Omental fat pad (tissue), 4 donors: ENCODE results near the gene TEFM. TPM values are rescaled to one million over a fixed set of nuclear protein-coding genes. Genes with fewer than 3 reads are reported as not detected.
A peak's percentile ranks its signal among the peaks of the same experiment; 100 is the strongest.

Experiments
- ATAC-seq: fragments of 150-250 bp; one replicate; pipeline ENCODE4 v1.9.1; 2016; ENCODE audit warnings: mild to moderate bottlenecking, moderate library complexity; ENCODE audit not compliant: low FRiP score
- DNase-seq: peaks from one replicate; pipeline ENCODE4 v3.0.0-alpha.2; 2019; ENCODE audit warnings: low spot score
- CTCF ChIP-seq, 3 donors: fragments of 450-650 bp; IDR thresholded peaks; one replicate each; pipeline ENCODE4 v1.5.1; 2016 to 2017; ENCODE audit warnings: antibody characterized with exemption in 3 of 3, mild to moderate bottlenecking in 3 of 3, moderate library complexity in 2 of 3
- total RNA-seq, 4 donors: library from RNA; depleted of rRNA; stranded (reverse); fragments of >200 nt; gene quantifications; one replicate each; pipeline ENCODE4 v1.1.0, GENCODE V29; 2016

Gene TEFM
- 10 to 100 TPM in 2 of 4 donors, 1 to 10 TPM in 2; 6.3 to 15.4 (median 10.2) TPM for total RNA-seq

- DNase-seq: peak; percentile 64
- TF ChIP-seq CTCF (IDR thresholded peaks at IDR 0.05): no peak
- peak; percentile 96 for ATAC-seq
These were observed at the start of gene TEFM for GRCh38 chr17:30906101-30906911. TEFM (minus strand) TSS chr17:30906238; CDS start chr17:30906198, 40 bp downstream.

- no peak for DNase-seq
These were observed 48.2 kb upstream of the TEFM start for GRCh38 chr17:30954046-30954830.

GRCh38 chr17:30952638-30953393 lies 46.8 kb upstream of the TEFM start:
- TF ChIP-seq CTCF (IDR thresholded peaks at IDR 0.05): no peak
- ATAC-seq: no peak
- DNase-seq: no peak

More at GRCh38 chr17:30954046-30954830, 48.2 kb upstream of the TEFM start:
- ATAC-seq: no peak
- TF ChIP-seq CTCF (IDR thresholded peaks at IDR 0.05): no peak

- ATAC-seq (peak; percentile 72), DNase-seq (peak; percentile 35)
- no peak for TF ChIP-seq CTCF (IDR thresholded peaks at IDR 0.05)
These were observed 44.8 kb upstream of the TEFM start for GRCh38 chr17:30950669-30951399.

GRCh38 chr17:30950189-30950588 lies 44.2 kb upstream of the TEFM start:
- ATAC-seq: no peak
- TF ChIP-seq CTCF (IDR thresholded peaks at IDR 0.05): no peak
- no peak for DNase-seq

GRCh38 chr17:30947796-30948195 lies 41.8 kb upstream of the TEFM start:
- TF ChIP-seq CTCF (IDR thresholded peaks at IDR 0.05): no peak
- no peak for DNase-seq
- ATAC-seq: no peak
